ENCODE data around the gene DNASE1L2.

DNASE1L2 gene

GRCh38 chr16:2190659-2191445 lies 45.4 kb upstream of the DNASE1L2 start:
- DNase-seq (ENCODE audit: low spot score), result no peak
- in situ Hi-C loops (cut with MboI; ENCODE audit: low pct_unique_long_range_greater_than_20kb, low sequenced_read_pairs, unreplicated experiment), result no loop called here
- no peak for TF ChIP-seq CTCF (IDR thresholded peaks at IDR 0.05; ENCODE audit: extremely low read depth, insufficient read depth, missing control alignments)

GRCh38 chr16:2191446-2191706 lies 44.9 kb upstream of the DNASE1L2 start:
- no peak for DNase-seq (ENCODE audit: low spot score)
- no peak for TF ChIP-seq CTCF (IDR thresholded peaks at IDR 0.05; ENCODE audit: extremely low read depth, insufficient read depth, missing control alignments)
- in situ Hi-C loops (cut with MboI; ENCODE audit: low pct_unique_long_range_greater_than_20kb, low sequenced_read_pairs, unreplicated experiment), result no loop called here

- in situ Hi-C loops (cut with MboI; ENCODE audit: low pct_unique_long_range_greater_than_20kb, low sequenced_read_pairs, unreplicated experiment), result no loop called here
- TF ChIP-seq CTCF (IDR thresholded peaks at IDR 0.05; ENCODE audit: extremely low read depth, insufficient read depth, missing control alignments), result no peak
- DNase-seq (ENCODE audit: low spot score), result no peak
Measured at GRCh38 chr16:2194166-2194834, 41.9 kb upstream of the DNASE1L2 start.

- peak; percentile 80 for DNase-seq (ENCODE audit: low spot score)
- in situ Hi-C loops (cut with MboI; ENCODE audit: low pct_unique_long_range_greater_than_20kb, low sequenced_read_pairs, unreplicated experiment), result no loop called here
- peak; percentile 65 for TF ChIP-seq CTCF (IDR thresholded peaks at IDR 0.05; ENCODE audit: extremely low read depth, insufficient read depth, missing control alignments)
Measured at GRCh38 chr16:2194852-2195321, 41.4 kb upstream of the DNASE1L2 start.

GRCh38 chr16:2195322-2196161 lies 40.7 kb upstream of the DNASE1L2 start:
- TF ChIP-seq CTCF (IDR thresholded peaks at IDR 0.05; ENCODE audit: extremely low read depth, insufficient read depth, missing control alignments), result no peak
- in situ Hi-C loops (cut with MboI; ENCODE audit: low pct_unique_long_range_greater_than_20kb, low sequenced_read_pairs, unreplicated experiment), result no loop called here
- DNase-seq (ENCODE audit: low spot score), result no peak

- in situ Hi-C loops (cut with MboI; ENCODE audit: low pct_unique_long_range_greater_than_20kb, low sequenced_read_pairs, unreplicated experiment), result no loop called here
- TF ChIP-seq CTCF (IDR thresholded peaks at IDR 0.05; ENCODE audit: extremely low read depth, insufficient read depth, missing control alignments), result no peak
- peak; percentile 68 for DNase-seq (ENCODE audit: low spot score)
Measured at GRCh38 chr16:2196162-2196980, 39.9 kb upstream of the DNASE1L2 start, which contains the start of gene CASKIN1. Gene CASKIN1, minus strand, starts transcription at chr16:2196605. Its CDS starts 173 bp downstream, at chr16:2196432.

Data from GM13977 (cell line).